SU-DHL-6 (cell line): ENCODE measurements around the gene CFHR3.
A peak's percentile ranks its signal among the peaks of the same experiment; 100 is the strongest.

ENCODE experiments used
- H2AFZ ChIP-seq: fragments of 200-600 bp; sonication (generic); 2 replicates; pipeline ENCODE4 v1.6.1; 2014; ENCODE audit warnings: low read depth, mild to moderate bottlenecking, moderate library complexity, mixed read lengths, antibody characterized with exemption, low read length; ENCODE audit not compliant: severe bottlenecking
- H3F3A ChIP-seq: fragments of 200-600 bp; shearing (Covaris generic); 2 replicates; pipeline ENCODE4 v1.6.0; 2016; ENCODE audit warnings: antibody characterized with exemption, mild to moderate bottlenecking; ENCODE audit not compliant: insufficient read depth
- H3K27ac ChIP-seq: fragments of 200-600 bp; sonication (generic); 2 replicates; pipeline ENCODE4 v1.5.1; 2016; ENCODE audit warnings: low read depth, mild to moderate bottlenecking, low read length, moderate library complexity, mixed read lengths
- H3K27me3 ChIP-seq: fragments of 200-600 bp; sonication (generic), shearing (Covaris generic); 2 replicates; pipeline ENCODE4 v1.6.0; 2014; ENCODE audit warnings: mild to moderate bottlenecking, low read length
- H3K36me3 ChIP-seq: fragments of 200-600 bp; sonication (generic); 2 replicates; pipeline ENCODE4 v1.6.1; 2014; ENCODE audit warnings: mild to moderate bottlenecking, low read length, mixed read lengths
- H3K4me2 ChIP-seq: fragments of 300-600, 200-600 bp; shearing (Covaris generic), sonication (generic); 2 replicates; pipeline ENCODE4 v1.6.0; 2014; ENCODE audit warnings: low read length, low read depth, mild to moderate bottlenecking; ENCODE audit not compliant: poor library complexity, severe bottlenecking
- H3K4me3 ChIP-seq: fragments of 200-600 bp; sonication (generic); 2 replicates; pipeline ENCODE4 v1.5.1; 2014; ENCODE audit warnings: antibody characterized with exemption, low read length, mild to moderate bottlenecking, mixed read lengths; ENCODE audit not compliant: insufficient read depth, poor library complexity, severe bottlenecking
- H3K79me2 ChIP-seq: fragments of 200-600 bp; sonication (generic); 2 replicates; pipeline ENCODE4 v1.6.1; 2014; ENCODE audit warnings: mild to moderate bottlenecking, low read length, moderate library complexity; ENCODE audit not compliant: insufficient read depth
- H3K9ac ChIP-seq: fragments of 200-600 bp; sonication (generic); 2 replicates; pipeline ENCODE4 v1.7.0; 2014; ENCODE audit warnings: mild to moderate bottlenecking, low read length
- H3K9me2 ChIP-seq: fragments of 200-600 bp; sonication (generic); replicated peaks from 2 replicates; pipeline ENCODE4 v1.6.1; 2014; ENCODE audit warnings: low read length; ENCODE audit not compliant: insufficient read depth
- H3K9me3 ChIP-seq: fragments of 200-600 bp; sonication (generic); 2 replicates; pipeline ENCODE4 v1.6.1; 2014; ENCODE audit warnings: low read length, mixed read lengths; ENCODE audit not compliant: insufficient read depth
- H4K20me1 ChIP-seq: fragments of 200-600 bp; sonication (generic); 2 replicates; pipeline ENCODE4 v1.6.1; 2014; ENCODE audit warnings: low read depth, mild to moderate bottlenecking, antibody characterized with exemption, low read length, moderate library complexity, mixed read lengths
- EZH2phosphoT487 ChIP-seq: fragments of 200-600 bp; sonication (generic), shearing (Covaris generic); conservative IDR thresholded peaks from 2 replicates; pipeline ENCODE4 v1.6.1; 2018; ENCODE audit warnings: mild to moderate bottlenecking, antibody characterized with exemption, low read length, moderate library complexity, mixed read lengths
- TF ChIP-seq, protein P1 (sequence below): fragments of 200-600 bp; sonication (generic); IDR thresholded peaks from one replicate; pipeline ENCODE4 v1.5.1; 2017; ENCODE audit warnings: antibody characterized with exemption, mild to moderate bottlenecking, low read length, moderate library complexity; ENCODE audit not compliant: insufficient read depth, poor library complexity, severe bottlenecking

CFHR3 gene

GRCh38 chr1:196774603-196775002, at the start of gene CFHR3:
Gene CFHR3 (plus strand): TSS chr1:196774840. CDS start chr1:196774887, 47 bp downstream.
- Histone ChIP-seq H3K4me2 (no peak within 1 kb of the TSS), H3K9me3 (no peaks in the 10 kb centered on the region), H3K9me2 (no peaks in the 10 kb centered on the region), H2AFZ (no peak within 1 kb of the TSS), H3K79me2 (no peaks in the 10 kb centered on the region), H3K27ac (no peak within 1 kb of the TSS), H3F3A (no peaks in the 10 kb centered on the region), H3K36me3 (no peaks in the 10 kb centered on the region), H3K4me3 (no peak within 1 kb of the TSS), H3K9ac (no peak within 1 kb of the TSS), H4K20me1 (no peaks in the 10 kb centered on the region), H3K27me3 (no peaks in the 10 kb centered on the region)
- TF ChIP-seq, protein P1, sequence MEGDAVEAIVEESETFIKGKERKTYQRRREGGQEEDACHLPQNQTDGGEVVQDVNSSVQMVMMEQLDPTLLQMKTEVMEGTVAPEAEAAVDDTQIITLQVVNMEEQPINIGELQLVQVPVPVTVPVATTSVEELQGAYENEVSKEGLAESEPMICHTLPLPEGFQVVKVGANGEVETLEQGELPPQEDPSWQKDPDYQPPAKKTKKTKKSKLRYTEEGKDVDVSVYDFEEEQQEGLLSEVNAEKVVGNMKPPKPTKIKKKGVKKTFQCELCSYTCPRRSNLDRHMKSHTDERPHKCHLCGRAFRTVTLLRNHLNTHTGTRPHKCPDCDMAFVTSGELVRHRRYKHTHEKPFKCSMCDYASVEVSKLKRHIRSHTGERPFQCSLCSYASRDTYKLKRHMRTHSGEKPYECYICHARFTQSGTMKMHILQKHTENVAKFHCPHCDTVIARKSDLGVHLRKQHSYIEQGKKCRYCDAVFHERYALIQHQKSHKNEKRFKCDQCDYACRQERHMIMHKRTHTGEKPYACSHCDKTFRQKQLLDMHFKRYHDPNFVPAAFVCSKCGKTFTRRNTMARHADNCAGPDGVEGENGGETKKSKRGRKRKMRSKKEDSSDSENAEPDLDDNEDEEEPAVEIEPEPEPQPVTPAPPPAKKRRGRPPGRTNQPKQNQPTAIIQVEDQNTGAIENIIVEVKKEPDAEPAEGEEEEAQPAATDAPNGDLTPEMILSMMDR: no peak
- no peak for TF ChIP-seq EZH2phosphoT487

GRCh38 chr1:196732526-196732925, 42.1 kb upstream of the CFHR3 start:
- no peaks in the 10 kb centered on the region for H3K36me3 ChIP-seq
- no peaks in the 10 kb centered on the region for H3K27me3 ChIP-seq
- H3K9me3 ChIP-seq: no peaks in the 10 kb centered on the region
- no peak for TF ChIP-seq EZH2phosphoT487
- TF ChIP-seq, protein P1: no peak
- H2AFZ ChIP-seq: no peak overlapping the region
- no peak overlapping the region for H3K9ac ChIP-seq
- H3K79me2 ChIP-seq: no peaks in the 10 kb centered on the region
- no peak overlapping the region for H3K27ac ChIP-seq
- no peaks in the 10 kb centered on the region for H3K9me2 ChIP-seq
- no peaks in the 10 kb centered on the region for H3F3A ChIP-seq
- H4K20me1 ChIP-seq: no peaks in the 10 kb centered on the region
- no peak overlapping the region for H3K4me3 ChIP-seq
- no peak overlapping the region for H3K4me2 ChIP-seq

GRCh38 chr1:196733091-196733970, 41.3 kb upstream of the CFHR3 start:
- peaks cover 4% of the 10 kb centered on the region; the same call in 1 of the 2 replicates for H3K9me3 ChIP-seq

More at GRCh38 chr1:196733091-196733970, 41.3 kb upstream of the CFHR3 start:
- peak overlapping the region; percentile 60 for H2AFZ ChIP-seq
- no peak overlapping the region for H3K9ac ChIP-seq
- H3K27me3 ChIP-seq: no peaks in the 10 kb centered on the region
- H3K36me3 ChIP-seq: no peaks in the 10 kb centered on the region
- H3K4me3 ChIP-seq: no peak overlapping the region
- no peaks in the 10 kb centered on the region for H4K20me1 ChIP-seq
- H3K27ac ChIP-seq: no peak overlapping the region
- H3F3A ChIP-seq: no peaks in the 10 kb centered on the region
- H3K79me2 ChIP-seq: no peaks in the 10 kb centered on the region
- no peaks in the 10 kb centered on the region for H3K9me2 ChIP-seq
- no peak overlapping the region for H3K4me2 ChIP-seq
- TF ChIP-seq, protein P1: no peak
